ENCODE measurements around the gene NHP2. TPM values are rescaled to one million over a fixed set of nuclear protein-coding genes. Genes with fewer than 3 reads are reported as not detected.

Gene NHP2
- total and polyA plus RNA-seq, 4 donors, result 64.7 to 199 (median 132) TPM

- TF ChIP-seq CTCF (IDR thresholded peaks at IDR 0.05; ENCODE audit: control extremely low read depth, extremely low read depth), result no peak
- Histone ChIP-seq H3K36me3 (ENCODE audit: control insufficient read depth in 4 of 4, insufficient read depth in 4 of 4, low read length in 4 of 4) (no peaks in the 10 kb centered on the region), H3K9ac (ENCODE audit: insufficient read depth in 1 of 2, low read length in 2 of 2) (no peak overlapping the region), H3K9me3 (ENCODE audit: control insufficient read depth in 4 of 4, insufficient read depth in 3 of 4, low read length in 3 of 4) (peaks cover 0 to 2% (median 0%) of the 10 kb centered on the region in 4 donors), H3K4me3 (no peak overlapping the region), H3K27me3 (ENCODE audit: control insufficient read depth in 3 of 3, insufficient read depth in 3 of 3, low read length in 2 of 3) (no peaks in the 10 kb centered on the region), H3K27ac (ENCODE audit: low read depth in 1 of 2, low read length in 1 of 2) (no peak overlapping the region), H3K4me1 (ENCODE audit: control insufficient read depth in 5 of 5, insufficient read depth in 5 of 5, low read length in 5 of 5) (peaks cover 0 to 14% (median 0%) of the 10 kb centered on the region in 5 donors)
- WGBS, 2 donors, result 69 to 73% methylated on average over 4 of the region's 4 CpGs
- DNase-seq, result no peak
- ATAC-seq (ENCODE audit: insufficient read depth, low FRiP score), result no peak
Observed at GRCh38 chr5:178106086-178106485, 47.6 kb downstream of the NHP2 start.

- no peak for TF ChIP-seq CTCF (IDR thresholded peaks at IDR 0.05; ENCODE audit: control extremely low read depth, extremely low read depth)
- Histone ChIP-seq H3K9me3 (ENCODE audit: control insufficient read depth in 4 of 4, insufficient read depth in 3 of 4, low read length in 3 of 4) (peaks cover 0 to 2% (median 0%) of the 10 kb centered on the region in 4 donors), H3K27me3 (ENCODE audit: control insufficient read depth in 3 of 3, insufficient read depth in 3 of 3, low read length in 2 of 3) (no peaks in the 10 kb centered on the region), H3K36me3 (ENCODE audit: control insufficient read depth in 4 of 4, insufficient read depth in 4 of 4, low read length in 4 of 4) (no peaks in the 10 kb centered on the region), H3K4me1 (ENCODE audit: control insufficient read depth in 5 of 5, insufficient read depth in 5 of 5, low read length in 5 of 5) (peaks cover 0 to 14% (median 0%) of the 10 kb centered on the region in 5 donors), H3K27ac (ENCODE audit: low read depth in 1 of 2, low read length in 1 of 2) (no peak overlapping the region), H3K9ac (ENCODE audit: insufficient read depth in 1 of 2, low read length in 2 of 2) (no peak overlapping the region), H3K4me3 (no peak overlapping the region)
- DNase-seq (no peak), ATAC-seq (ENCODE audit: insufficient read depth, low FRiP score) (no peak)
- 27 to 42% methylated on average over 5 of the region's 5 CpGs for WGBS, 2 donors
Observed at GRCh38 chr5:178104492-178104891, 49.2 kb downstream of the NHP2 start.

GRCh38 chr5:178103612-178104011 lies 50.1 kb downstream of the NHP2 start:
- H3K27me3 ChIP-seq (ENCODE audit: control insufficient read depth in 3 of 3, insufficient read depth in 3 of 3, low read length in 2 of 3), result no peaks in the 10 kb centered on the region
- WGBS, 2 donors, result 92 to 93% methylated on average over 12 of the region's 12 CpGs
- H3K9me3 ChIP-seq (ENCODE audit: control insufficient read depth in 4 of 4, insufficient read depth in 3 of 4, low read length in 3 of 4), result peaks cover 0 to 2% (median 0%) of the 10 kb centered on the region in 4 donors
- H3K4me3 ChIP-seq, result no peak overlapping the region
- no peak for ATAC-seq (ENCODE audit: insufficient read depth, low FRiP score)
- no peak overlapping the region for H3K27ac ChIP-seq (ENCODE audit: low read depth in 1 of 2, low read length in 1 of 2)
- peaks cover 0 to 7% (median 0%) of the 10 kb centered on the region in 5 donors for H3K4me1 ChIP-seq (ENCODE audit: control insufficient read depth in 5 of 5, insufficient read depth in 5 of 5, low read length in 5 of 5)
- TF ChIP-seq CTCF (IDR thresholded peaks at IDR 0.05; ENCODE audit: control extremely low read depth, extremely low read depth), result no peak
- DNase-seq, result no peak
- no peak overlapping the region for H3K9ac ChIP-seq (ENCODE audit: insufficient read depth in 1 of 2, low read length in 2 of 2)
- H3K36me3 ChIP-seq (ENCODE audit: control insufficient read depth in 4 of 4, insufficient read depth in 4 of 4, low read length in 4 of 4), result no peaks in the 10 kb centered on the region

Other genes starting within 250 kb of the NHP2 start
- gene PROP1, start 157.6 kb downstream of the NHP2 start, total RNA-seq, result not detected
- gene PROP1, start 157.6 kb downstream of the NHP2 start, polyA plus RNA-seq, result not detected
- 10 to 100 TPM; 10.9 to 11.4 TPM for gene N4BP3, start 40.4 kb downstream of the NHP2 start, total RNA-seq
- gene N4BP3, start 40.4 kb downstream of the NHP2 start, polyA plus RNA-seq, result 1 to 10 TPM; 6.1 to 6.3 TPM
- gene RMND5B, start 22.9 kb downstream of the NHP2 start, total RNA-seq, result 10 to 100 TPM; 24.4 to 46.1 TPM
- 10 to 100 TPM; 33.6 to 38.7 TPM for gene RMND5B, start 22.9 kb downstream of the NHP2 start, polyA plus RNA-seq
- not detected for gene GMCL2, start 33.5 kb upstream of the NHP2 start, total RNA-seq
- gene GMCL2, start 33.5 kb upstream of the NHP2 start, polyA plus RNA-seq, result not detected
- gene HNRNPAB, start 50.6 kb upstream of the NHP2 start, total RNA-seq, result 100 to 1,000 TPM in 1 of 2 donors, 10 to 100 TPM in 1; 35.9 to 140 TPM
- gene HNRNPAB, start 50.6 kb upstream of the NHP2 start, polyA plus RNA-seq, result 100 to 1,000 TPM; 121 to 168 TPM
- 100 to 1,000 TPM in 1 of 2 donors, 10 to 100 TPM in 1; 99.6 to 100 TPM for gene PHYKPL, start 78.9 kb upstream of the NHP2 start, total RNA-seq
- 10 to 100 TPM; 49.7 to 52.0 TPM for gene PHYKPL, start 78.9 kb upstream of the NHP2 start, polyA plus RNA-seq